ENCODE results near the gene PRDM2.
A peak's percentile ranks its signal among the peaks of the same experiment; 100 is the strongest.
"Not testable (repeated sequence)": the region's sequence is repeated elsewhere in the genome, so short reads cannot be mapped to it uniquely, and the experiment has no call there.

Gene PRDM2

GRCh38 chr1:13699510-13699909 lies 478 bp upstream of the PRDM2 start:
- no peak for DNase-seq

DNA sequence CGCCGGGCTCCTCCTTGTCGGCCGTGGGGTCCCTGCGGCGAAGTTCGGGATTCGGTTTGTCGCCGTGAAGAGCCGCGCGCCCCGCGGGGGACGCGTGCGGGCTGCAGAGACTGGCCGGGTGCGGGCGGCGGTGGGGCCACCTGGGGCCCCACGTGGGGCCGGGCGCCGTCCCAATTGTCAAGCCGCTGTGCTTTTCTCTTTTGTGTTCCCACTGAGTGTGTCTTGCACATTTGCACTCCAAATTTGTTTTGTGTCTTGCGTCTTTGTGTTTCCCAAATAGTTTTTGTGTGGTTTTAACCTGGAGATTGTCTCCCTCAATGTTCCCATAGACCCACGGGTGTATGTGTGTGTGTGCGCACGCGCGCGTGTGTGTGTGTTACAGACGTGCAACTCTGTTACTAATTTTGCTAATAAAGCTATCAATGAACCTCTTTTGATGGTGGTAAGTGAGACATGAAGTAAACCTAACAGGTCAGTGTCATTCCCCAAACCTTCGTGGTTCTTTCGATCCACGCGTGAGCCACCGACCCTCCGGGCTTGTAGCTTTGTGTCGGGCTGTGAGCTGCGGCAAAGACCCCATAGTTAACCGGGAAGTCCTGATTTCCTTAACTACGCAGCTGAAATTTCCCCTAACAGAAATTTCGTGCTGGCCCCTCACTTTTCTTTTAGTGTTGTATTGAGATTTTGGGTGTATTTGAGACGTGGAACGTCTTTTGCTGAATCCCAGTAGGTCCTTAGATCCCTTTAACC lies 708 bp downstream of the PRDM2 start:
- DNase-seq: no peak

- no peak for DNase-seq
These were observed 1.3 kb downstream of the PRDM2 start for GRCh38 chr1:13701271-13701640.

GRCh38 chr1:13702425-13703127 lies 2.6 kb downstream of the PRDM2 start:
- no peak for DNase-seq

DNA sequence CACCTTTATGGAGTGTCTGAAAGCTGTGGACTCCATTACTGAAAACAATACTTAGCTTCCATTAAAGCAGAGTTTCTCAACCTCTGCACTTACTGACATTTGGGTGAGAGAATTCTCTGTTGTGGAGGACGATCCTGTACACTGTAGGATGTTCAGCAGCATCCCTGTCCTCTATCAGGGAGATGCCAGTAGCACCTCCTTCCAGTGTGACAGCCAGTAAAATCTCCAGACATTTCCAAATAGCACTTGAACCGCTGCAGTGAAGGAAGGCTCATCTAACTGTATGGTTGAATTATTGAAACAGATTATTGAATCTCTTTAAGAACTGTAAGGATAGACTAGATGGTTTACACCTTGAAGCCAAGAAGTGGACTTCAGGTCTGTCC lies 3.1 kb downstream of the PRDM2 start:
- DNase-seq: no peak

DNA sequence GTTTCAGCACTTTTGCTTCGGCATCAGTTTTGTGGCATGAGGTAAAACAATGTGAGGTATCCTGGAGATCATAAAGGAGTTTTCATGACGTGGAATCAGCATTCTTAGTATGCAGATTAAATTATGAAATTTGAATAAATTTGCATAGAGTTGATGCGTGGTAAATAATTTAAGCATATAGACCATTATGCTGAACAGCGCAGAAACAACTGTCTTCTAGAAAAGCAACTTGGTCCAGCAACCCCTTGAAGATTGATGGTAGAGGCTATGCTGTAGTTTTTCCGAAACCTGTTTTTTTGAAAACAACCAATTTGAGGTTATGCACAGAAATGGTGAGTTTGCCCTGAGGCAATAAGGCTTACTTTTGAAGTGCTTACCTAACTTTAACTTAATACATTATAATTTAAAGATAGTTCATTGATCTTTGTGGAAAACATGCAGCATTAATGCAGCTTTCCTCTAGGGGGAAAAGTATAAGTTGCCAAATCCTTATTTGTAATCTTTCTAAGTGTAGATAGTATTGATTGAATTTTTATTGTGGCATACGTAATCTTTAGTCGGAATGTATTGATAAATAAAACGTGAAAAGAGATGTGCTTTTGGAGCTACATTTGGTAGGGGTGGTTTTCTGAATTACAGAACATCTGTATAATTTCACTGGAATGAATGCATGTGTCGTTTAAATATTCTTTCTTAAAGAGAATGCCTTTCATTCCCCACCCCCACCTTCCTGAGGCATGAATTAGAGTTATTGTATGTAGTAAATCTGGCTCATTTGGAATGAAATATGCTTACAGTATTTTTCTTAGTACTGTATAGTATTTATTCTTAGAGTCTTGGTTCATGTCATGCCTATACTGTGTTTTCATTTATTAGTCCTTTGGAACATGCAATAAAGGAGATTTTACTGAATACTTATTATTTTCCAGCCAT lies 3.8 kb downstream of the PRDM2 start:
- DNase-seq: no peak

- no peak for DNase-seq
These were observed 6.1 kb downstream of the PRDM2 start for GRCh38 chr1:13706046-13706445.

- DNase-seq: no peak
These were observed 7.2 kb downstream of the PRDM2 start for GRCh38 chr1:13707164-13707563.

GRCh38 chr1:13708380-13708982 lies 8.5 kb downstream of the PRDM2 start:
- no peak for DNase-seq

- no peak for DNase-seq
These were observed 10.1 kb downstream of the PRDM2 start for GRCh38 chr1:13710086-13710485.

GRCh38 chr1:13714851-13715250 lies 14.9 kb downstream of the PRDM2 start:
- DNase-seq: no peak

DNA sequence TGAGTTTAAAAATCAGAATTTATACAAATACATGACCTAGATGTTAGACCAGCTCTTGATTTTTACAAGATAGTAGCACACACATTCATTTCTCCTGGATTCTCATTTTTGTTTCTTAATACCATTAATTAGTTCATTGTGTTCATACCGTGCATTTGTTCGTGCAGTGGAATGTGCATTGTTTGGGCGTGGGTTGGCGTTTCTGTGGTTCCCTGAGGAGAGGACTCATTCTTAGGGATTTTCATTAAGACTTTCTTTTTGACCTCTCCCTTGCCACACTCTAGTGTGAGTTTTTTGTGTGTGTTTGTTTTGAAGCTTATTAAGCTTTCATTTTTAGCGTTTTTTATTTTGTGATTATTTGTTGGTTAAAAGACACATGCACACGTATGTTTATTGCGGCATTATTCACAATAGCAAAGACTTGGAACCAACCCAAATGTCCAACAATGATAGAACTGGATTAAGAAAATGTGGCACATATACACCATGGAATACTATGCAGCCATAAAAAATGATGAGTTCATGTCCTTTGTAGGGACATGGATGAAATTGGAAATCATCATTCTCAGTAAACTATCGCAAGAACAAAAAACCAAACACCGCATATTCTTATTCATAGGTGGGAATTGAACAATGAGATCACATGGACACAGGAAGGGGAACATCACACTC lies 15.8 kb downstream of the PRDM2 start:
- DNase-seq: not testable (repeated sequence)

DNA sequence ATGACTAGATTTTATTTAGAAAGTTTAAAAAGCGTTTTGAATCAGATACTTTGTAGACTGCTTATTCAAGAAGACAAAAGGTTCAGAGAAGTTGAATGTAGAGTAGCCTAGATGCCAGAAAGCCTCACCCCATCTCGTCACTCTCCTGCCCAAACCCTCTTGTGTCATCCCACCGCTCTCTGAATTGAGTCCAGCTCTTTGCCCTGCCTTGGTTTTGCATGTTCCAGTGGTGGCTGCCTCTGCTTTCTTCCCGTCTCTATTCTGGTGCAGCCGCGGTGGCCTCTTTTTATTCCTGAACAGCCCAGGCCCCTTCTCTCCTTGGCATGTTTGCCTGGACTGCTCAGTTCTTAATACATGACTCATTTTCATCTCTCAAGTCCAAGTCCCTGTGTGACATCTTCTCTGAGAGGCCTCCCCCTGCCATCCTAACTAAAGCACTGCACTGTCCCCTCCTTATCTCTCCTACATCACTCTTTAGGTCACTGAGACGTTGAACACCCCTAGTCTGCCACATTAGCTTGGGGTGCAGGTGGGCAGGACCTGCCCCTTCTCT lies 22.9 kb downstream of the PRDM2 start:
- DNase-seq: no peak

- DNase-seq: no peak
These were observed 23.8 kb downstream of the PRDM2 start for GRCh38 chr1:13723810-13724209.

DNA sequence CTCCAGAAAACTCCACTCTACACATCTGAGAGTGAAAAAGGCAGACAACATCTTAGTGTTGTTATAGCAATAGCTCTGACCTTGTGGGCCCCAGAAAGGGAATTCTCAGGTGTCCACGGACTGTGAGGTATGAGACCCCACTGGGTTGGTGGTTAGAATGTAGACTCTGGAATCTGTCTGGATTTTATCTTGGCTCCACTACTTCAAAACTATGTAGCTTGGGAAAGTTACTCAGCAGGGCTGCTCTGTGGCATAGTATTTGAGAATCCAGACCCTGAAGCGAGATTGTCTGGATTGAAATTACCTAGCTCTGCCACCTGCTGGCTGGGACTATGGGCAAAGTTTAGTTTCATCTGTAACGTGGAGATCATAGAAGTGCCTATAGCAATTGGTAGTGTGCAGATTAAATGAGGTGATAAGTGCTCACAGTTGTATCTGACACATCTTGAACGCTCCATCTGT lies 25.8 kb downstream of the PRDM2 start:
- no peak for DNase-seq

DNA sequence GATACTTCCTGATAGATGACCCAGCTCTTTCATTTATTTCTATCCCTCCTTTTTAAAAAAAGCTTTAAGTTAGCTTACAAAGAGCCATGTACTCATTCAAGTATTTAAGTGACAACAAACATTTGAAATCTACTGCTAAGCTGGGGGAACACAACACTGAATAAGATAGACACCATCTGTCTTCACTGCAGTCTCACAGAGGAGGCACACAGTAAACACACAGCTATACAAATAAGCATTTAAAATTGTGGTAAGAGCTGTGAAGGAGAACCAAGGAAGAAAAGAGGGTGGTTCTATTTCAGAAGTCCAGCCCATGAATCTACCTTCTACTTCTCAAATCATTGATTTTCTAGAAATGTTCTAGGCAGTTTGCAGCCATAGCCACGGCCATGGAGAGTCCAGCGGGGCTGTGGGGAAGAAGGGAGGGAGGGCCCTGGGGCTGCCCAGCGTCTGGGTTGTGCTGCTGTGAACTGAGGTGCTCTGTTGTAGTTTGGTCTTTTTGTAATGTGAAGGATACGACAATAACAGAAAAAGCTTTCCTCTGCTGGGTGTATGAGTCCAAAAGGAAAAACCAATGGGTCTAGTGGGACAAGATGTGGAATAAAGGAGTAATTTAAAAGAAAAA lies 28.2 kb downstream of the PRDM2 start:
- DNase-seq: no peak

- no peak for DNase-seq
These were observed 30.3 kb downstream of the PRDM2 start for GRCh38 chr1:13730291-13730690.

GRCh38 chr1:13730751-13731482 lies 30.9 kb downstream of the PRDM2 start:
- DNase-seq: peak; percentile 35

DNA sequence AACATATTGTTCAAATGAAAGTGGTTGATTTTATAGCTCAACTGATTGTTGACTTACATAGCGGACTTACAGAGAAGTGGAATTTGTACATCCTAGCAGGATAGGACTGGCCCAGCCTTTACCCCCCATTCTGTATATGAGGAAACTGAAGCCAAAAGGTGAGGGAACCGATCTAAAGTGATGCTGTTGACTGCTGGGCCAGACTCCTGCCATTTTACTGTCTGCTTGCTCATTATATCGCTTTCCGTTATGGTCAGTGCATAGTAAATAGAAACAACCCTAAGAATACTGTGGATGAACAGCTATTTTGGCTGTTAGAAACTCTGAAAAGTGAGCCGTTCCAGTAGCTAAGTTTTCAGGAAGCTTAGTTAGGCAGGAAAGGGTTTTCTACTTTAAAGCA lies 31.9 kb downstream of the PRDM2 start:
- DNase-seq: no peak

- DNase-seq: no peak
These were observed 33.1 kb downstream of the PRDM2 start for GRCh38 chr1:13732971-13733667.
